WTC11 (cell line): ENCODE data around the gene BICD2.

Experiments used
- CREB1 ChIP-seq: sonication (generic); formaldehyde crosslinking; IDR thresholded peaks from 2 replicates; pipeline ENCODE4 v1.8.0; 2023; ENCODE audit warnings: mild to moderate bottlenecking, missing genetic modification reagents
- ESRRA ChIP-seq: sonication (generic); formaldehyde crosslinking; IDR thresholded peaks from 2 replicates; pipeline ENCODE4 v1.8.1; 2022; ENCODE audit warnings: mild to moderate bottlenecking, missing genetic modification reagents, borderline replicate concordance
- KAT7 ChIP-seq: sonication (generic); formaldehyde crosslinking; IDR thresholded peaks from 2 replicates; pipeline ENCODE4 v1.8.1; 2023; ENCODE audit warnings: missing genetic modification reagents, mild to moderate bottlenecking, borderline replicate concordance
- SMAD3 ChIP-seq: sonication (generic); formaldehyde crosslinking; IDR thresholded peaks from 2 replicates; pipeline ENCODE4 v1.8.0; 2022; ENCODE audit warnings: missing genetic modification reagents, mild to moderate bottlenecking, borderline replicate concordance
- ZNF423 ChIP-seq: fragments of 250-450 bp; sonication (Bioruptor Pico); IDR thresholded peaks from 2 replicates; pipeline ENCODE4 v2.1.2; 2022; ENCODE audit warnings: mild to moderate bottlenecking, moderate library complexity
- TF ChIP-seq, protein P1 (sequence below): sonication (generic); formaldehyde crosslinking; IDR thresholded peaks from 2 replicates; pipeline ENCODE4 v1.8.1; 2023; ENCODE audit warnings: mild to moderate bottlenecking, missing genetic modification reagents, borderline replicate concordance
- TF ChIP-seq, protein P2 (sequence below): fragments of 200-600 bp; IDR thresholded peaks from 2 replicates; pipeline ENCODE4 v1.8.0; 2022; ENCODE audit warnings: antibody characterized with exemption
- TF ChIP-seq, protein P3 (sequence below): sonication (generic); formaldehyde crosslinking; IDR thresholded peaks from 2 replicates; pipeline ENCODE4 v1.8.0; 2023; ENCODE audit warnings: mild to moderate bottlenecking, missing genetic modification reagents

DNA sequence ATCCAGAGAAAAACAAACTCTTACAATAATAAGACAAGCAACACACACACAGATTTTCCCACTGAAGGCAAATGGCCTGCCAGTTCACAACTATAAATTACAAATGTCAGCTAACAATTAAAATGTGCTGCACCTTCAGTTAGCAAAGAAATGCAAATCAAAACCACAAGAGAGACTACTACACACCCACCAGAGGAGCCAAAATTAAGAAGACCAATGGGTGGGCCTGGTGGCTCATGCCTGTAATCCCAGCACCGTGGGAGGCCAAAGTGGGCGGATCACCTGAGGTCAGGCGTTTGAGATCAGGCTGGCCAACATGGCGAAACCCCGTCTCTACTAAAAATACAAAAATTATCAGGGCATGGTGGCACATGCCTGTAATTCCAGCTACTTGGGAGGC, 79.6 kb downstream of the BICD2 start:
- no peak for TF ChIP-seq SMAD3 (CRISPR knock-in tag)
- TF ChIP-seq, protein P1, sequence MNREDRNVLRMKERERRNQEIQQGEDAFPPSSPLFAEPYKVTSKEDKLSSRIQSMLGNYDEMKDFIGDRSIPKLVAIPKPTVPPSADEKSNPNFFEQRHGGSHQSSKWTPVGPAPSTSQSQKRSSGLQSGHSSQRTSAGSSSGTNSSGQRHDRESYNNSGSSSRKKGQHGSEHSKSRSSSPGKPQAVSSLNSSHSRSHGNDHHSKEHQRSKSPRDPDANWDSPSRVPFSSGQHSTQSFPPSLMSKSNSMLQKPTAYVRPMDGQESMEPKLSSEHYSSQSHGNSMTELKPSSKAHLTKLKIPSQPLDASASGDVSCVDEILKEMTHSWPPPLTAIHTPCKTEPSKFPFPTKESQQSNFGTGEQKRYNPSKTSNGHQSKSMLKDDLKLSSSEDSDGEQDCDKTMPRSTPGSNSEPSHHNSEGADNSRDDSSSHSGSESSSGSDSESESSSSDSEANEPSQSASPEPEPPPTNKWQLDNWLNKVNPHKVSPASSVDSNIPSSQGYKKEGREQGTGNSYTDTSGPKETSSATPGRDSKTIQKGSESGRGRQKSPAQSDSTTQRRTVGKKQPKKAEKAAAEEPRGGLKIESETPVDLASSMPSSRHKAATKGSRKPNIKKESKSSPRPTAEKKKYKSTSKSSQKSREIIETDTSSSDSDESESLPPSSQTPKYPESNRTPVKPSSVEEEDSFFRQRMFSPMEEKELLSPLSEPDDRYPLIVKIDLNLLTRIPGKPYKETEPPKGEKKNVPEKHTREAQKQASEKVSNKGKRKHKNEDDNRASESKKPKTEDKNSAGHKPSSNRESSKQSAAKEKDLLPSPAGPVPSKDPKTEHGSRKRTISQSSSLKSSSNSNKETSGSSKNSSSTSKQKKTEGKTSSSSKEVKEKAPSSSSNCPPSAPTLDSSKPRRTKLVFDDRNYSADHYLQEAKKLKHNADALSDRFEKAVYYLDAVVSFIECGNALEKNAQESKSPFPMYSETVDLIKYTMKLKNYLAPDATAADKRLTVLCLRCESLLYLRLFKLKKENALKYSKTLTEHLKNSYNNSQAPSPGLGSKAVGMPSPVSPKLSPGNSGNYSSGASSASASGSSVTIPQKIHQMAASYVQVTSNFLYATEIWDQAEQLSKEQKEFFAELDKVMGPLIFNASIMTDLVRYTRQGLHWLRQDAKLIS (CRISPR knock-in tag), result no peak
- TF ChIP-seq, protein P2, sequence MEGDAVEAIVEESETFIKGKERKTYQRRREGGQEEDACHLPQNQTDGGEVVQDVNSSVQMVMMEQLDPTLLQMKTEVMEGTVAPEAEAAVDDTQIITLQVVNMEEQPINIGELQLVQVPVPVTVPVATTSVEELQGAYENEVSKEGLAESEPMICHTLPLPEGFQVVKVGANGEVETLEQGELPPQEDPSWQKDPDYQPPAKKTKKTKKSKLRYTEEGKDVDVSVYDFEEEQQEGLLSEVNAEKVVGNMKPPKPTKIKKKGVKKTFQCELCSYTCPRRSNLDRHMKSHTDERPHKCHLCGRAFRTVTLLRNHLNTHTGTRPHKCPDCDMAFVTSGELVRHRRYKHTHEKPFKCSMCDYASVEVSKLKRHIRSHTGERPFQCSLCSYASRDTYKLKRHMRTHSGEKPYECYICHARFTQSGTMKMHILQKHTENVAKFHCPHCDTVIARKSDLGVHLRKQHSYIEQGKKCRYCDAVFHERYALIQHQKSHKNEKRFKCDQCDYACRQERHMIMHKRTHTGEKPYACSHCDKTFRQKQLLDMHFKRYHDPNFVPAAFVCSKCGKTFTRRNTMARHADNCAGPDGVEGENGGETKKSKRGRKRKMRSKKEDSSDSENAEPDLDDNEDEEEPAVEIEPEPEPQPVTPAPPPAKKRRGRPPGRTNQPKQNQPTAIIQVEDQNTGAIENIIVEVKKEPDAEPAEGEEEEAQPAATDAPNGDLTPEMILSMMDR, result no peak
- TF ChIP-seq, protein P3, sequence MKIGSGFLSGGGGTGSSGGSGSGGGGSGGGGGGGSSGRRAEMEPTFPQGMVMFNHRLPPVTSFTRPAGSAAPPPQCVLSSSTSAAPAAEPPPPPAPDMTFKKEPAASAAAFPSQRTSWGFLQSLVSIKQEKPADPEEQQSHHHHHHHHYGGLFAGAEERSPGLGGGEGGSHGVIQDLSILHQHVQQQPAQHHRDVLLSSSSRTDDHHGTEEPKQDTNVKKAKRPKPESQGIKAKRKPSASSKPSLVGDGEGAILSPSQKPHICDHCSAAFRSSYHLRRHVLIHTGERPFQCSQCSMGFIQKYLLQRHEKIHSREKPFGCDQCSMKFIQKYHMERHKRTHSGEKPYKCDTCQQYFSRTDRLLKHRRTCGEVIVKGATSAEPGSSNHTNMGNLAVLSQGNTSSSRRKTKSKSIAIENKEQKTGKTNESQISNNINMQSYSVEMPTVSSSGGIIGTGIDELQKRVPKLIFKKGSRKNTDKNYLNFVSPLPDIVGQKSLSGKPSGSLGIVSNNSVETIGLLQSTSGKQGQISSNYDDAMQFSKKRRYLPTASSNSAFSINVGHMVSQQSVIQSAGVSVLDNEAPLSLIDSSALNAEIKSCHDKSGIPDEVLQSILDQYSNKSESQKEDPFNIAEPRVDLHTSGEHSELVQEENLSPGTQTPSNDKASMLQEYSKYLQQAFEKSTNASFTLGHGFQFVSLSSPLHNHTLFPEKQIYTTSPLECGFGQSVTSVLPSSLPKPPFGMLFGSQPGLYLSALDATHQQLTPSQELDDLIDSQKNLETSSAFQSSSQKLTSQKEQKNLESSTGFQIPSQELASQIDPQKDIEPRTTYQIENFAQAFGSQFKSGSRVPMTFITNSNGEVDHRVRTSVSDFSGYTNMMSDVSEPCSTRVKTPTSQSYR (CRISPR knock-in tag), result no peak
- no peak for TF ChIP-seq ZNF423 (CRISPR knock-in tag)
- no peak for TF ChIP-seq ESRRA (CRISPR knock-in tag)
- no peak for TF ChIP-seq CREB1 (CRISPR knock-in tag)
- TF ChIP-seq KAT7 (CRISPR knock-in tag), result no peak
